Cardiac fibroblast (primary cell): ENCODE data around the gene ZNF479.
"Not testable (repeated sequence)": the region's sequence is repeated elsewhere in the genome, so short reads cannot be mapped to it uniquely, and the experiment has no call there.

Experiments used
- DNase-seq, 2 donors: peaks; one replicate each; pipeline versions ENCODE4 v3.0.0 to v3.0.0-alpha.2; 2010; ENCODE audit warnings: low read depth in 2 of 2
- H3K4me3 ChIP-seq, 2 donors: replicated peaks in 1 of 2; 1 replicate in 1 of 2; 2 replicates in 1 of 2; pipeline ENCODE4 v1.5.1; 2011; ENCODE audit warnings: low read depth in 2 of 2, low read length in 2 of 2, mild to moderate bottlenecking in 2 of 2, moderate library complexity in 1 of 2
- CTCF ChIP-seq: IDR thresholded peaks from one replicate; pipeline ENCODE4 v1.5.1; 2011; ENCODE audit warnings: low read depth, mild to moderate bottlenecking, low read length, inconsistent platforms

Gene ZNF479

DNA sequence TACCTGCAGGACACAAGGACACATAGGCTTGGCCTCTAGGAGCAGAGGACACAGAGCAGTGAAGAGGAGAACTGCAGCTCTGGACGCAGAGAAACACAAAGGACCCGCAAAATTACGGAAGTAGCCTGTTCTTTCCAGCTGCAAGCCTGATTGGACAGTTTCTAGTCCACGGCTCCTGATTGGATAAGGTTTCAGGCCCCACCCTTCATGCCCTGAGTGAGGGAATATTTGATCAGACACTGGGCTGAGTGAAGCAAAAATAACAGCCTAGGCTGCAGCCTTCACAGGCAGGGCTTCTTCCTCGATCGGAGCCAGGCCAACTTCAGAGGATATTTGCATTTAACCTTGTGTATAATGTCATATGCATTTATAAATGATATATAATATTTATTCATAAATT lies at the start of gene ZNF479:
Gene ZNF479, minus strand, starts transcription at position 101 of the 400 bp plus-strand sequence. CDS start 112 bp downstream, outside the sequence.
- not testable (repeated sequence) for H3K4me3 ChIP-seq, DNase-seq

GRCh38 chr7:57182031-57182430 lies 49.8 kb upstream of the ZNF479 start:
- H3K4me3 ChIP-seq, result no peak overlapping the region
- TF ChIP-seq CTCF, result no peak
- no peak for DNase-seq

GRCh38 chr7:57181281-57181680 lies 49.0 kb upstream of the ZNF479 start:
- TF ChIP-seq CTCF, result no peak
- no peak for DNase-seq
- H3K4me3 ChIP-seq, result no peak overlapping the region

- DNase-seq, result no peak
- TF ChIP-seq CTCF, result no peak
- H3K4me3 ChIP-seq, result no peak overlapping the region
Observed at GRCh38 chr7:57179776-57180415, 47.7 kb upstream of the ZNF479 start.

GRCh38 chr7:57178768-57179139 lies 46.5 kb upstream of the ZNF479 start:
- H3K4me3 ChIP-seq, result no peak overlapping the region
- TF ChIP-seq CTCF, result no peak
- DNase-seq, result no peak

DNA sequence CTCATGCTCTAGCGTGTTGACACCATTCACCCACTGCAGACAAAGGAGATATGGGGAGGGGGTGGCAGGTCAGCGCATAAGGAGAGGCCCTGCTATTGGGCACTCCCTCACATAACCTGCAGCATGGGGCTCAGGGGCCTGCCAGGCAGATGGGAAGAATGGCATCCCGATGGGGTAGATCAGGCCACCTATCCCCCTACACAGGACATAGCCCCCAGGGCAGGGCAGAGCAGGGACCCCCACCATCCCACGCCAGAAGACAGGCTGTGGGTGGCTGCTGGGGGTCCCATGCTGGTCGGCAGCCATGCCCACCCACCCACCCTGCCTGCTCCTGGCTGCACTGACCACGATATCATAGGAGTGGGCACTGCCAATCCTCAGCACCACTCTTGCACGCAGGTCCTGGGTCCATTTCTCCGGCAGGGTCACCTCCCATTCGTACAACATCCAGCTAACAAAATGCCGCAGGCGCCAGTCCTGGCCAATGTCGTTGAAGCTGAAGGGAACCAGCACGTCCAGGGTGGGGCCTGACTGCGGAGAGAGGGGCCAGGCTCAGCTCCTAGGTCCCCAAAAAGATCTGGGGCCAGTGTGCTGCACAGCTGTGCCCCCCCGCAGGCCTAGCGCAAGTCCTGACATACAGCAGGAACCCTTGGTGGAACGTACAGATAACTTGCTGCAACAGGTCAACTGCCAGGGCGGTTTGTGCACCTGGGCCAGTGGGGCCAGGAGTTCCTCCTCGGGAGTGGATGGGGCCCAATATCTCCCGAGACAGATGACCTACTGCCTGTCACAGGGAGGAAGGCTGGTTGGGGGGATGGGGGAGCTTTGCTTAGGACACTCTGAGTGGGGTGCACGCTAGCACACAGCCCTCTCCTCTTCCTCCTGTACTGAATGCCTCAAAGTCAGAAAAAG lies 45.9 kb upstream of the ZNF479 start:
- DNase-seq, result no peak
- no peak overlapping the region for H3K4me3 ChIP-seq
- TF ChIP-seq CTCF, result no peak

- TF ChIP-seq CTCF, result no peak
- H3K4me3 ChIP-seq, result no peak overlapping the region
Observed at GRCh38 chr7:57176928-57177635, 44.8 kb upstream of the ZNF479 start.

More at GRCh38 chr7:57176928-57177635, 44.8 kb upstream of the ZNF479 start:
- DNase-seq, result no peak
